ENCODE results near the gene SOX8. TPM values are rescaled to one million over a fixed set of nuclear protein-coding genes. Genes with fewer than 3 reads are reported as not detected.

SOX8 gene
- total RNA-seq, 1 donor from 2014 or later, result 0.71 TPM

DNA sequence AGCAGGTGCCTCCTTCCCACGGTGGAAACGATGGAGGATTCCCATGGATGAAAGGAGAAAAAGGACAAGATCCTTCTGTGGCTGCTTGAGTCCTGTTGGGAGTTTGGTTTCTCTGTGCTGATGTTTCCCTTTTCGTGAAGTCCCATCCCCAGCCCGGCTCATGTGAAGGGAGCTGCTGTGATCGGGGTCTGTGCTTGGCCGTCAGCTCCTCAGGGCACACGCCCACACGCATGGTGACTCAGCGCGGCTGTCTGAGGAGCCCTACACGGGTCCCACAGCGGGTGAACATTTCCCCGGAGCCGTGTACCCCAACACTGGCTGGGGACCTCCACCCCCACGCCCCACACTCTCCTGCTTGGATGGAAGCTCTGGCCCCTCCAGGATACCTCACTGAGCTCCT, 46.5 kb downstream of the SOX8 start:
- TF ChIP-seq, protein P1, sequence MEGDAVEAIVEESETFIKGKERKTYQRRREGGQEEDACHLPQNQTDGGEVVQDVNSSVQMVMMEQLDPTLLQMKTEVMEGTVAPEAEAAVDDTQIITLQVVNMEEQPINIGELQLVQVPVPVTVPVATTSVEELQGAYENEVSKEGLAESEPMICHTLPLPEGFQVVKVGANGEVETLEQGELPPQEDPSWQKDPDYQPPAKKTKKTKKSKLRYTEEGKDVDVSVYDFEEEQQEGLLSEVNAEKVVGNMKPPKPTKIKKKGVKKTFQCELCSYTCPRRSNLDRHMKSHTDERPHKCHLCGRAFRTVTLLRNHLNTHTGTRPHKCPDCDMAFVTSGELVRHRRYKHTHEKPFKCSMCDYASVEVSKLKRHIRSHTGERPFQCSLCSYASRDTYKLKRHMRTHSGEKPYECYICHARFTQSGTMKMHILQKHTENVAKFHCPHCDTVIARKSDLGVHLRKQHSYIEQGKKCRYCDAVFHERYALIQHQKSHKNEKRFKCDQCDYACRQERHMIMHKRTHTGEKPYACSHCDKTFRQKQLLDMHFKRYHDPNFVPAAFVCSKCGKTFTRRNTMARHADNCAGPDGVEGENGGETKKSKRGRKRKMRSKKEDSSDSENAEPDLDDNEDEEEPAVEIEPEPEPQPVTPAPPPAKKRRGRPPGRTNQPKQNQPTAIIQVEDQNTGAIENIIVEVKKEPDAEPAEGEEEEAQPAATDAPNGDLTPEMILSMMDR (IDR thresholded peaks at IDR 0.05; ENCODE audit: insufficient read depth, low read length, poor library complexity, severe bottlenecking), result no peak
- Histone ChIP-seq H3K4me3 (ENCODE audit: low read depth, low read length) (no peak overlapping the region), H3K27me3 (ENCODE audit: control insufficient read depth, insufficient read depth, low read length) (peaks cover 65% of the 10 kb centered on the region), H3K36me3 (ENCODE audit: control insufficient read depth, insufficient read depth, low read length) (no peaks in the 10 kb centered on the region)
- DNase-seq (ENCODE audit: low read depth), result no peak

- Histone ChIP-seq H3K27me3 (ENCODE audit: control insufficient read depth, insufficient read depth, low read length) (peaks cover 61% of the 10 kb centered on the region), H3K4me3 (ENCODE audit: low read depth, low read length) (no peak overlapping the region), H3K36me3 (ENCODE audit: control insufficient read depth, insufficient read depth, low read length) (no peaks in the 10 kb centered on the region)
- TF ChIP-seq, protein P1 (IDR thresholded peaks at IDR 0.05; ENCODE audit: insufficient read depth, low read length, poor library complexity, severe bottlenecking), result no peak
- DNase-seq (ENCODE audit: low read depth), result no peak
Measured at GRCh38 chr16:1028524-1029258, 47.1 kb downstream of the SOX8 start.

DNA sequence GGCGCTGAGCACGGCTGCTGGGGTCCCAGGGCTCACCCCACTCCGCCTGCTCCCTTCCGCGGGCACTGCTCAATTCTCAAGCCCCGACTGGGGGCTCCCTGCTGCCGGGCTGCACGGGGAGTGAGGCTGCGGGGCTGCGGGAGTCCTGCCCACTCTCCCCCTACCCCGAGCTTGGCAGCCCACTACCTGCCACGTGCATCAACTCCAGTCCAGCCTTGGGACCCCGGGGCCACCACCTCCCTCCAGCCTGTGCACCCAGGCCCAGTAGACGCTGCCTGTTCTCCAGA, 47.6 kb downstream of the SOX8 start:
- H3K27me3 ChIP-seq (ENCODE audit: control insufficient read depth, insufficient read depth, low read length), result peaks cover 58% of the 10 kb centered on the region
- no peak for DNase-seq (ENCODE audit: low read depth)
- TF ChIP-seq, protein P1 (IDR thresholded peaks at IDR 0.05; ENCODE audit: insufficient read depth, low read length, poor library complexity, severe bottlenecking), result no peak
- no peak overlapping the region for H3K4me3 ChIP-seq (ENCODE audit: low read depth, low read length)
- no peaks in the 10 kb centered on the region for H3K36me3 ChIP-seq (ENCODE audit: control insufficient read depth, insufficient read depth, low read length)

DNA sequence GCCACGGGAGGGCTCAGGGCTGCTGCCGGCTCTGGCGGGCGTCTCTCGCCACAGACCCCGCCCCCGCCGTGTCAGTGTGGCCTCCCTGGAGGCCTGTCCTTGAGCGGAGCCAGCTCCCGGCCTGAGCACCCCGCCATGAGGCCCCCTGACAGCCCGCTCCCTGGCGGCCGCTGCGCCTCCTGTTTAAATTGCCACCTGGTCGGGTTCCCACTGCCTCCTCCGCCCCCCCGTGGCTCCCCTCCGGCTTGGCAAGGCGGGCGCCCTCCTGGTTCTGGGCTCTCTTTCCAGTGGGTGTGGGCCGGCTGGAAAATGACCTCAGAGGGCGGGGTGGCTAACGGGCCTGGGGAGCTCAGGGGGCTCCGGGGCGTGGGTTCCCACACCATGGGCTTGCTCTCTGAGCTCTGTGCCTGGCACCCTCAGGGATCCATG, 48.9 kb downstream of the SOX8 start:
- TF ChIP-seq, protein P1 (IDR thresholded peaks at IDR 0.05; ENCODE audit: insufficient read depth, low read length, poor library complexity, severe bottlenecking), result no peak
- Histone ChIP-seq H3K4me3 (ENCODE audit: low read depth, low read length) (no peak overlapping the region), H3K36me3 (ENCODE audit: control insufficient read depth, insufficient read depth, low read length) (no peaks in the 10 kb centered on the region), H3K27me3 (ENCODE audit: control insufficient read depth, insufficient read depth, low read length) (peaks cover 57% of the 10 kb centered on the region)
- DNase-seq (ENCODE audit: low read depth), result no peak

- DNase-seq (ENCODE audit: low read depth), result no peak
- TF ChIP-seq, protein P1 (IDR thresholded peaks at IDR 0.05; ENCODE audit: insufficient read depth, low read length, poor library complexity, severe bottlenecking), result no peak
- no peaks in the 10 kb centered on the region for H3K36me3 ChIP-seq (ENCODE audit: control insufficient read depth, insufficient read depth, low read length)
- H3K4me3 ChIP-seq (ENCODE audit: low read depth, low read length), result no peak overlapping the region
- peaks cover 61% of the 10 kb centered on the region for H3K27me3 ChIP-seq (ENCODE audit: control insufficient read depth, insufficient read depth, low read length)
Measured at GRCh38 chr16:1031666-1032065, 50.1 kb downstream of the SOX8 start.

DNA sequence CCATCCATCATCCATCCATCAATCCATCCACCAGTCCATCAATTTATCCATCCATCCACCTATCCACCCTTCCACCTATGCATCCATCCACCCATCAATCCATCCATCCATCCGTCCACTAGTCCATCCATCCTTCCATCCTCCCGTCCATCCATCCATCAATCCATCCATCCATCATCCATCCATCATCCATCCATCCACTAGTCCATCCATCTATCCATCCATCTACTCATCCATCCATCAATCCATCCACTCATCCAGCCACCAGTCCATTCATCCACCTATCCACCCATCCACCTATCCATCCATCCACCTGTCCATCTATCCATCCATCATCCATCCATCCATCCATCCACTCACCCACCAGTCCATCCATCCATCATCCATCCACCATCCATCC, 51.0 kb downstream of the SOX8 start:
- DNase-seq (ENCODE audit: low read depth), result no peak
- Histone ChIP-seq H3K36me3 (ENCODE audit: control insufficient read depth, insufficient read depth, low read length) (no peaks in the 10 kb centered on the region), H3K4me3 (ENCODE audit: low read depth, low read length) (no peak overlapping the region), H3K27me3 (ENCODE audit: control insufficient read depth, insufficient read depth, low read length) (peaks cover 56% of the 10 kb centered on the region)
- TF ChIP-seq, protein P1 (IDR thresholded peaks at IDR 0.05; ENCODE audit: insufficient read depth, low read length, poor library complexity, severe bottlenecking), result no peak

Data from kidney epithelial cell (primary cell).